Stimulated activated CD4-positive, alpha-beta T cell treated with anti-CD3 and anti-CD28 coated beads, Interleukin-2, amount 100 ng/mL, for 48 hours (primary cell): ENCODE results near the gene TSPAN14.

Experiments
- DNase-seq, 2 donors: peaks; one replicate each; pipeline ENCODE4 v3.0.0-alpha.2; 2020

The TSPAN14 gene

DNA sequence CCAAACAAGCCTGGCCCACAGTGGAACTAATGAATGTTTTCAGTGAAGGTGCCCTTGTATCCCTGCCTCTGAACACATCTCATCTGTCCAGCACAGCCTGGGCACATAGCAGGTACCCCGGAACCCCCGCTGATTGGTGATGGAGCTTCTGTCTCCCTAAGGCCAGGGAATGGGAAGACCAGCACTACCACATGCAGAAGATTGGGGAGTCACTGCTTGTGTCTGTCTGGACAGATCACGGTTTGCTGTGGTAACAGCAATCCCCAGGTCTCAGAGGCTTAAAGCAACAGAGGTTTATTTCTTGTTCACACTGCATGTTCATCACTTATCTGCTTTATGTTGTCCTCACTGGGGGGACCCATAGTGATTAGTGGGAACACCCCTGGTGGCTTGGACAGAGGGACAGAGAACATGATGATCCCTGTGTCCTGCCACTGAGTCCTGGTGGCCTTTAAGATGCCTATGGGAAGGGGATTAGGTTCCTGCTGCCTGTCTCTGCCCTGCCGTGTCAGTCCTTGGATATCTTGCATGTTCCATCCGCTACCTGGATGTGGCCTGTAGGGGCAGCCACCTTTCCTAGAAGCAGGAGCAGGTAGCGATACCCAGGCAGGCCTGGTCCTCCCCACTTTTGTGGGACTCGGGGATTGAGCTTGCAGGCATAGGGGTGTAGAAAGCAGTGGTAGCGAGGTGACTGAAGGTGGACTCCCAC is 3.6 kb downstream of the TSPAN14 start:
- DNase-seq = no peak

DNA sequence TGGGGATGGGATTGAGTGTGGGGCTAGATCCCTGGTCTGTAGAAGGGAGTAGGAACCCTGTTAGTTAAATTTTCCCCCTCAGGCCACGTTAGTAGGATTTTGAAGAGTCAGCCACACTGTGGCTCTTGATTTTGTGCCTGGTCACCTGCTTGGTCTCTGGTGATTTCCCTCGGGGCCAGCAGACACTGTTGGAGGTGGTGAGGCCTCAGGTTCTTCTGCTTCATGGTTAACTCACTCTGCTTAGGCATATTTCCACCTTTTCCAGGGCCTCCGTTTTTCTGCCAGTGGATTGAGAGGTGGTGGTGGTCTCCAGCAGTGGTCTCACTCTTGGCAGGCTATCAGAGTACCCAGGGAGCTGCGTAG is 4.1 kb downstream of the TSPAN14 start:
- no peak for DNase-seq

DNA sequence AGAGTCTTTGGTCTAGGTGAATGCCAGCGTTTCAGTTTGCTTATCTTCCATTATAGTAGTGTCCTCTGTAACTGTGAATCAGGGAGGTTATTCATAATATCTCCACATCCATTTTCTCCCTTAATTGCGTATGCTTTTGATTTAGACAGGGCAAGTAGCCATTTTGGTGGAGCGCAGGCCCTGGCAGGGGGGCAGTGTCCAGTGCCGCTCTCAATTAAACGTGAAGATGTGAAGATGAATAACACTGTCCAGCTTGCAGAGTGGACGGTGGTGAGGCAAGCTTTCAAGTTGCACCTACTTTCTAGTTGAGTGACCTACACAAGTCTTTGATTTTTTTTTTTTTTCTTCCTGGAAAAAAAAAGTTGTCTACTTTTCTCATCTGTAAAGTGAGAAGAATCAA is 4.5 kb downstream of the TSPAN14 start:
- DNase-seq = no peak

- DNase-seq = peak; percentile 54 to 63
These were observed 5.1 kb downstream of the TSPAN14 start for GRCh38 chr10:80459047-80459865.

DNA sequence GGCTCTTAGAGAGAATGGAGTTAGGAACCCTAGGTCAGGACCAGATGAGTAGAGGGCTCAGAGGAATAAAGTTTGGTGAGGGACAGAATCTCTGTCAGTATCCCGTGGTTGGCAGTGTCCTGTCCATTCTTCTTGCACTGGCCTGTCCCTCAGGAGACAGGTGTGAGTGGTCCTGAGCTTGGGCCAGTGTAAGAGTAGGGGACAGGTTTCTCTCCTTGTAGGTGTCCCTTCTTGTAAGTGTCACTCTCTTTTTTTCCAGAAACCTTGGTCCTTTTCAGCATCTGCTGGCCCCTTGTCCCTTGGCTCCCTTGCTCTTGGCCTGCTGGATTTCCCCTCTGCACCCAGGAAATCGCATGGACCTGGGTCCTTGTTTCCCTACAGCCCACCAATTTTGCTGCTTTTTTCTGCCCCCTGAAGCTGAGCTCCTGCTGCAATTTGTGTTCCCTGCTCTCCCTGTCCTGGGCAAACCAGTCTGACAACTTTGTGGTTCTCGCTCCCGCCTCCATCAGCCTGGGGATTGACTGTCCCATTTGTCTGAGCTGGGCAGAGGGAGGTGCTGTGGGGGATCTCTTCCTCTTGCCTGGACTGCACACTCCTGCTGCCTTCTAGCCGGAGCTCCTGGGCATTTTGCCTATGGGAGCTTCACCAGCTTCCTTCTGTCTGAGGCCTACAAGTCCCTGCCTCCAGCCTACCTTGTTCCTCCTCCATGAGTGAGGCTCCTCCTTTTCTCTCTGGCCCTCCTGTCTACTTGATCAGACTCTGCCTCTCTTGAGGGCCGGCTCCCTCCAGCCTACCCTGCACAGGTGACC is 6.5 kb downstream of the TSPAN14 start:
- DNase-seq = no peak

DNA sequence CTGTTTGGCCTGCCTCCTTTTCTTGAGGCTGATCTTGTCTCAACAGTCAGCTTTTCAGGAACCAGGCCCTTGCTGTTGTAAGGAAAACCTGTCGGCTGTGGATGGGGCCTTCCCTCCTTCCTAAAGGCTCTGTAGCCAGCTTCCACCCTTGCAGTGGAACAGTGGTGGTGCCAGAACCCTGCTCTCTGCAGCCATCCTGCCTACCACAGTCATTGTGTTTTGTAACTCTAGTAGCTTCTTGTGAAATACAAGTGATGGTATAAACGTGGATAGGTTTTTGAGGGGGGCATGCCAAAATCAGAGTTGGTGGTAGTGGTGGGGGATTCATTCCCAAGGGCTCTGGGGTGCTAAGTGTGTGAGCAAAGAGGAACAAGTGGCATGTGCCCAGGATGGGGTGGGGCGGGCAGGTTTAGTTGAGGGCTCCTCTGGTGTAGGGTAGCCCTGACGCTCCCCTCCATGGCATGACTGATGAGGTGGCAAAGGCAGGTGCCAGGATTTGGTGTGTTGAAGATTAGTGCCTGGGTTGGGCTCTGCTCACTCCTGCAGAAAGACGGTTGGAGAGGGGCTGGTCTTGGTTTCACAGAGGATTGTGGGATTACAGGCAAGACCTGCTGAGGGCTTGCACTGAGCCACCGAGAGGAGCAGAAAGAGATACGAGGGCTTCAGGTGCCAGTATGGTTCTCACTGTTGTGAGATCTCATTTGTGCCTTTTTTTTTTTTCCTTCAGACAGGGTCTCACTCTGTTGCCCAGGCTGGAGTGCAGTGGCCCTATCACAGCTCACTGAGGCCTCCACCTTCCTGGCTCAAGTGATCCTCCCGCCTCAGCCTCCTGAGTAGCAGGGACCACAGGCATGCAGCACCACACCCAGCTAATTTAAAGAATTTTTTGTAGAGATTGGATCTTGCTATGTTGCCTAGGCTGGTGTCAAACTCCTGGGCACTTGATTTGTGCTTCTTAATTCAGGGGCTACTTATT is 7.4 kb downstream of the TSPAN14 start:
- no peak for DNase-seq

GRCh38 chr10:80462299-80462980 is 8.3 kb downstream of the TSPAN14 start:
- DNase-seq = no peak

DNA sequence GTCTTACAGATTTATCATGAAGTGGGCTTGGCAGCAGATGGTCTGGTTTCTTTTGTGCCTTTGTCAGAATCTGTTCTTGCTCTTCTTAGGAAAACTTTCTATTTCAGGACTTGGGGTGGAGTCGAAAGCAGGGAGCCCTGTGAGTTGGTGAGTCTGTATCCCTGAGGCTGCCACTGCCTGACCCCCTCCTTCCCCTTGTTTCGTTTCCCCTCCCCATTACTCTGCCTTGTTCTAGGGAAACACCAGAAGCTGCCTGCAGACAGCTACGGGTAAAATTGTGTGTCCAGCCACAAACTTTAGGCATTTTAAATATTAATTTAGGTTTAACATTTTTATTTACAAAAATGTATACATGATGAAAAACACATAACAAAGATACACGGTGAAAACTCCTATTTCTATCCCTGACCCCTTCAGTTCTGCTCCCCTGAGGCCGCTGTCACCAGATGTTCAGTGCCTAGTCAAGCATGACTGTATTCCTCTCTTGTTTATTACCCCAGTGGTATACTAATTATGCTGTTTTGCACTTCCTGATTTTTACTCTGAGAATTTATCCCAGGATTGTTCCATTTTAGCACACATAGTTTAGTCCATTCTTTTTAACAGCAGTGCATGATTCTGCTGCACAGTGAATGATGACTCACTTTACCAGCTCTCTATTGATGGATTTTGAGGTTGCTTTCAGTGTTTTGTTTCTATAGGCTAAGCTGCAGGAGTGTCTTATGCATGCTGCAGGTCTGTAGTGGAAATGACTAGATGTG is 9.1 kb downstream of the TSPAN14 start:
- no peak for DNase-seq

DNA sequence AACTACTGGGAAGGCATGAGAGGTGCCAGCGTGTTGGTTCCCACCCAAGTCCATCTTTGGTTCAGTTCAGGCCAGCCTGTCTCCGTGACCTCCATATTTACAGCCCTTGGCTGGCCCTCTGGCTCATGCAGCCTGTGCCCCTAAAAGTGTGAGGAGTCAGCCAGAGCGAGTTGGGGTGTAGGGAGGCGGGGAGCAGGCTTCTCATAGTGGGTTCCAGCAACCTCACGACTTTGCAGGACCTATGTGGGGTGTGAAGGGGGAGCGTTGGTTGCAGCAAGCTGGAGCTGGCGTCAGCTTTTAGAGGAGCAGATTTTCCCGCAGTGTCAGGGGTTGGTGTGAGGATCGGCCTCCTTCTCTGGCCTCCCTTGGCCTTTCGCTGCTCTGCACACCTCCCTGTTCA is 9.8 kb downstream of the TSPAN14 start:
- no peak for DNase-seq

GRCh38 chr10:80464557-80465450 is 10.7 kb downstream of the TSPAN14 start:
- DNase-seq = no peak

DNA sequence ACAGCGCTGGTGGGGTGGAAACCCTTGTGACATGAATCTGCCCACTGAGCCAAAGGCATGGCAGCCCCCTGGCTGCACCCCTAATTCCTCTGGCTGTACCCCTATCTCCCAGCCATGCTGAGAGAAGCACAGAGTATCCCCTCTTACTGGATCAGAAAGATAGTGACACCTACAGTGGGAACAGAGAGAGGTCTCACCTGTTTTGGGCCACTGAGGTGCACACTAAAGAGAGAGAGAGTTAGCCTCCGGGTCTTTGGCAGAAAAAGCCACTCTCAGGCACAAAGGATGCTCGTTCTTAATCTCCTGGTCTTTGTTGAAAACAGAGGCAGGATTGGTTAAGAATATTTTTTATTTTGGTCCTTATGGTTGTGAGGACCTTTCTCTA is 11.3 kb downstream of the TSPAN14 start:
- DNase-seq = no peak

GRCh38 chr10:80465839-80466590 is 11.9 kb downstream of the TSPAN14 start:
- DNase-seq = no peak

- DNase-seq = no peak
These were observed 12.7 kb downstream of the TSPAN14 start for GRCh38 chr10:80466724-80467326.

GRCh38 chr10:80468002-80468401 is 13.9 kb downstream of the TSPAN14 start:
- DNase-seq = no peak

DNA sequence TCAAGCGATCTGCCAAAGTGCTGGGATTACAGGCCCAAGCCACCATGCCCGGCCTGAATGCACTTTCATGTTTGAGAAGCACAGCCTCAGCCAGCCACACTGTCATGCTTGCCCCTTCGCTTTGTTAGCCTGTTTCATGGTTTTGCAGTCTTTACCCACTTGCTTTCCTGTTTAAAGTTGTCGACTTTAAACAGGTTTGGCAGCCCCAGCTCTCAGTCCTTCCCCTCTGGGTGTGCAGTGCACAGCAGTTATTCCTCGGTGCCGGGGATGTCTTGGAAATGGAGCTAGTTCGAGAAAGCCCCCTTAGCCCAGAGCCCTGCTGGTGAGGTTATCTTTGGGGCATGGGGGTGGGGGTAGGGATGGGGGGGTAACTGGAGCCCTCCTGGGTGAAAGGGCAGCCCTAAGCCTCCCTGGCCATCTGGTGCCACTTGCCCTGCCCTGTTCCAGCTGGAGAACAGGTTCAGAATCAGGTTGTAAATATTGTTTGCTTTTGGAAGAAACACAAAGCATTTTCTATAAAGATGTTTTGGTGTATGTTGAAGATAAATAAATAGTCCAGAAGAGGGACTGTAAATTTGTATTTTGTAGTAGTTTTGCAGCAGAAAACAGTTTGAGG is 14.8 kb downstream of the TSPAN14 start:
- no peak for DNase-seq

GRCh38 chr10:80470266-80470665 is 16.2 kb downstream of the TSPAN14 start:
- DNase-seq = no peak

DNA sequence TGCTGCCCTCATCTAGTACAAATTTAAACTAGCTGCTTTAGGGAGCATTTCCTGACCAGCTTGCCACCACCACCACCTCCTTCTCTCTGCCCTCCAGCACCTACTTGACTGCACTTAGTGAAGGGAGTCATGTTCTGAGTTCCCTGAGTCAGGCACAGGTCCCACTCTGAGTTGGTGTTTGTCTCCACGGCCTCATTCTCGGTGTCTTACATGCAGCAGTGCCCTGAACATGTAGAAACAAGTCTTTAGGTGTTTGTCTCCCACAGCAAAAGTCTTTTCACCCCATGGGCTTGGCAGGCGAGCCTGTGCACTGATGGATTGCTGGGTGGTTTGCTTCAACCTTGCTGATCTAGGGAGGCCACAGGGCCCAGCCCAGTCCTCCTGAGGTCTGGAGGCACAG is 16.9 kb downstream of the TSPAN14 start:
- DNase-seq = no peak

DNA sequence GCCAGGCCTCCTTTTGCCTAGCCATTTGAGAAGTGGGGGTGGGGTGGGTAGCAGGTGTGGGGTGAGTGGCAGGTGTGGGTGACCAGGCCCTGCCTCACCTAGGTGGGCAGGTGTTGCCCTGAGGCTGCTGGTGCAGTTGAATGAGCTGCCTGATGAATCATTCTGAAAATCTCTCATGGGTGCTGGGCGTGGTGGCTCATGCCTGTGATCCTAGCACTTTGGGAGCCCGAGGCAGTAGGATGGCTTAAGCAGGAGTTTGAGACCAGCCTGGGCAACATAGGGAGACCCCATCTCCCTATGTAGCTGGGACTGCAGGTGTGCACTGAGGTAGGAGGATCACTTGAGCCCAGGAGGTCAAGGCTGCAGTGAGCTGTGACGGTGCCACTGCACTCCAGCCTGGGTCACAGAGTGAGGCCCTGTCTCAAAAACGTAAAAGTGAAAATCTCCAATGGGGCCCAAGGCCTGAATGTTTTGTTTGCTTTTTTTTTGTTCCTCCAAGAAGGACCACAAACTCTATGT is 17.7 kb downstream of the TSPAN14 start:
- no peak for DNase-seq
